RWPE2 (cell line): ENCODE measurements around the gene EDN2.

ENCODE experiments used
- ATAC-seq: fragments of 200-7000 bp; cut with Tn5 transposase; 3 replicates; pipeline ENCODE4 v1.9.1; 2021; ENCODE audit warnings: low read depth
- DNase-seq: peaks from one replicate; pipeline ENCODE4 v3.0.0-alpha.2; 2020; ENCODE audit warnings: low spot score
- H3K27ac ChIP-seq: fragments of 450-650 bp; 2 replicates; pipeline ENCODE4 v1.5.1; 2017; ENCODE audit warnings: mild to moderate bottlenecking; ENCODE audit not compliant: poor library complexity, severe bottlenecking
- H3K27me3 ChIP-seq: fragments of 250-450 bp; sonication (Bioruptor Pico); 2 replicates; pipeline ENCODE4 v1.5.1; 2021; ENCODE audit warnings: mild to moderate bottlenecking, moderate library complexity; ENCODE audit not compliant: insufficient read depth, poor library complexity, severe bottlenecking
- H3K36me3 ChIP-seq: fragments of 250-450 bp; sonication (Bioruptor Pico); 2 replicates; pipeline ENCODE4 v1.5.1; 2020; ENCODE audit warnings: low read depth, mild to moderate bottlenecking, moderate library complexity
- H3K4me1 ChIP-seq: fragments of 250-450 bp; sonication (Bioruptor Pico); 2 replicates; pipeline ENCODE4 v1.5.1; 2021; ENCODE audit warnings: mild to moderate bottlenecking, moderate library complexity; ENCODE audit not compliant: insufficient read depth, poor library complexity, severe bottlenecking
- H3K4me3 ChIP-seq: fragments of 250-450 bp; sonication (Bioruptor Pico); 2 replicates; pipeline ENCODE4 v1.5.1; 2021; ENCODE audit warnings: mild to moderate bottlenecking, moderate library complexity; ENCODE audit not compliant: severe bottlenecking
- H3K9me3 ChIP-seq: fragments of 250-450 bp; sonication (Bioruptor Pico); 2 replicates; pipeline ENCODE4 v1.5.1; 2021; ENCODE audit warnings: mild to moderate bottlenecking, moderate library complexity; ENCODE audit not compliant: severe bottlenecking
- TF ChIP-seq, protein P1 (sequence below): fragments of 450-650 bp; IDR thresholded peaks from one replicate; pipeline ENCODE4 v1.5.1; 2017; ENCODE audit warnings: mild to moderate bottlenecking, moderate library complexity; ENCODE audit not compliant: poor library complexity, severe bottlenecking

Gene EDN2

DNA sequence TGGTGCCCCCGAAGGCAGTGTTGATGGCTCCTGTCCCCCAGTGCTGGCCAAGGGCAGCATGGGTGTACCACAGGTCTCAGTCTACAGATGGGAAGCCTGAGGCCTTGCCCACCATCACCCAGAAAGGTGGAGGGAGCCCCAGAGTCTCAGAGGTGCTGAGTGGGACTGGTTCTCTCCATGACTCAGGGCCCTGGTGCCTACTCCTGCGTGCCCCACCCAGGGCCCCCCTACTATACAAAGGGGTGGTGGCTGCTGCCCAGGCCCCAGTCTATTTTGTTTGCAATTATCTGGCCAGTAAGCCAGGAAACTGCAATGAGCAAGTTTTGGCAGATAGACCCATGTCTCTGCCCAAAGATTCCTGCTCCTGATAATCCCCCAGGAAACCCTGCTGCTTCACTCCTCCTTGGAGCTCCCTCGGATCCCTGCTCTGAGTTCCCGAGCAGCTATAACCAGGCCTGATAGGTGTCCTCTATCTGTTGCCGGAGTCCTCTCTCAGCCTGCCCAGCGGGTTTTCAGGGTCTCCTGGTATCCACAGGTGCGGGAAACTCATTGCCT lies 41.7 kb downstream of the EDN2 start:
- Histone ChIP-seq H3K27ac (no peak overlapping the region), H3K4me1 (no peaks in the 10 kb centered on the region), H3K27me3 (no peaks in the 10 kb centered on the region), H3K36me3 (no peaks in the 10 kb centered on the region), H3K4me3 (no peak overlapping the region), H3K9me3 (no peaks in the 10 kb centered on the region)
- ATAC-seq (no peak), DNase-seq (no peak)
- TF ChIP-seq, protein P1, sequence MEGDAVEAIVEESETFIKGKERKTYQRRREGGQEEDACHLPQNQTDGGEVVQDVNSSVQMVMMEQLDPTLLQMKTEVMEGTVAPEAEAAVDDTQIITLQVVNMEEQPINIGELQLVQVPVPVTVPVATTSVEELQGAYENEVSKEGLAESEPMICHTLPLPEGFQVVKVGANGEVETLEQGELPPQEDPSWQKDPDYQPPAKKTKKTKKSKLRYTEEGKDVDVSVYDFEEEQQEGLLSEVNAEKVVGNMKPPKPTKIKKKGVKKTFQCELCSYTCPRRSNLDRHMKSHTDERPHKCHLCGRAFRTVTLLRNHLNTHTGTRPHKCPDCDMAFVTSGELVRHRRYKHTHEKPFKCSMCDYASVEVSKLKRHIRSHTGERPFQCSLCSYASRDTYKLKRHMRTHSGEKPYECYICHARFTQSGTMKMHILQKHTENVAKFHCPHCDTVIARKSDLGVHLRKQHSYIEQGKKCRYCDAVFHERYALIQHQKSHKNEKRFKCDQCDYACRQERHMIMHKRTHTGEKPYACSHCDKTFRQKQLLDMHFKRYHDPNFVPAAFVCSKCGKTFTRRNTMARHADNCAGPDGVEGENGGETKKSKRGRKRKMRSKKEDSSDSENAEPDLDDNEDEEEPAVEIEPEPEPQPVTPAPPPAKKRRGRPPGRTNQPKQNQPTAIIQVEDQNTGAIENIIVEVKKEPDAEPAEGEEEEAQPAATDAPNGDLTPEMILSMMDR = no peak

DNA sequence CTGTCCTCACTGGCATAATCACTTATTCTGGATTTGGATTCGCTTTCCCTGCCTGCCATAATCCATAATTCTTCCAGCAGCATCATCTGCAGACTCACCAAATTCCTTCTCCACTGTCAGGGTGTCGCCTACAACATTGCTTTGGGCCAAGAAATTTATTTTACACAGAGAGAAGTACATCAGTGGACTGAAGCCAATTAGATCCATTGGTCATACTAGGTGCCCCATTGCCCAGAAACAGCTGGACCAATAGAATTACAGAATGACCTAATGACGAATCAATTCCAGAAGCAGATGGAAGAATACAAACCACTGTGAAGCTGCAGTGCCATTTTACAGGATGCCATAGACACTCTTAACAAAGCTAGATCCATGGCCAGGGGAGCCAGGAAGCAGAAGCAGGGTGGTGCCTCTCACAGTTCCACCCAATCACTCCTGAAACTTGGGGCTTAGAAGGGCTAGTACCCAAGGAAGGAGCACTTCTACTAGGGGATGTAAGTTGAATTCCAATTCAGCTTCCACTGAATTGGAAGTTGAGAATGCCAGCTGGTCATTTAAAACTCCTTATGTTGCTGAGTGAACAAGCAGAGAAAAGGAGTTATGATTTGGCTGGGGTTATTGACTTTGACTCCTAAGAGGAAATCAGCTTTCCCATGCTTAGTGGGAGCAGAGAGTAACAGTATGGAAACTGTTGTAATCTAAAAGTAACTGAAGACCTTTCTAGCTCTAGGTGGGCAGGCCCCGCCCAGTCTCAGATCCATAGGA lies 44.0 kb downstream of the EDN2 start:
- TF ChIP-seq, protein P1 = no peak
- Histone ChIP-seq H3K27me3 (no peaks in the 10 kb centered on the region), H3K36me3 (no peaks in the 10 kb centered on the region), H3K27ac (no peak overlapping the region), H3K9me3 (no peaks in the 10 kb centered on the region), H3K4me1 (no peaks in the 10 kb centered on the region), H3K4me3 (no peak overlapping the region)
- no peak for ATAC-seq
- DNase-seq = no peak

DNA sequence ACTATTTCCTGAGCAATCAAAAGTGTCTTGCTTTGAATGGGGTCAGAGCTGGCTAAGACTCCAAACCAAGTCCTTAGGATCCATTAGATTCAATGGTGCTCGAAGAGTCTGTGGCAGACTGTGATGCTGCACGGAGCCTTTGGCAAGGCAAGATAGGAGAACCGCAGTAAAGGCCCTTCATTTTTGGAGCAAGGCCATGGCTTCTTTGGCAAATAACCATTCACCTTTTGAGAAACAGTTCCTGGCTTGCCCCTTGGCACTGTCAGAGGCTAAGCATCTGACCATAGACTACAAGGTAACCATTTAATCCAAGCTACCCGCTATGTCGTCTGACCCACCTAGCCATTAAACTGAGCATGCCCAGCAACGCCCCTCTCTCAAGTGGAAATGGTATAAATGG lies 45.2 kb downstream of the EDN2 start:
- DNase-seq = no peak
- TF ChIP-seq, protein P1 = no peak
- no peaks in the 10 kb centered on the region for H3K4me1 ChIP-seq

DNA sequence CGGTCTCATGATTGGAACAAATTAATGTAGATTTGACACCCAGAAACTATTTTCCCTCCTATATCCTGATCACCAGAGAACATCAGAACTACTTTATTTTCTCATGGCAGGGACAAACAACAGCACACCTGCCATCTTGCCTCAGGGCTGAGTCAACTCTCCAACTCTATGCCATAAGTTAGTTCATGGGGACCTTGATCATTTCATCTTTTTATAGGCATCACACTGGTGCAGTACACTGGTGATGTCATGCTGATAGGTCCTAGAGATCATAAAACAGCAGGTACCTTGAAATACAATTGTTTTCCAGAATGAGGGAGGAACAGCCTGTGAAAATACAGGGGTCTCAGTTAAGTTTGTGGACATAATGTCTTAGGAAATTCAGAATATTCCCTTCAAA lies 45.8 kb downstream of the EDN2 start:
- H3K27me3 ChIP-seq = no peaks in the 10 kb centered on the region
- H3K27ac ChIP-seq = no peak overlapping the region
- no peaks in the 10 kb centered on the region for H3K4me1 ChIP-seq
- no peak overlapping the region for H3K4me3 ChIP-seq
- TF ChIP-seq, protein P1 = no peak
- ATAC-seq (no peak), DNase-seq (no peak)
- no peaks in the 10 kb centered on the region for H3K36me3 ChIP-seq
- H3K9me3 ChIP-seq = no peaks in the 10 kb centered on the region

More for the DNA sequence above, 45.2 kb downstream of the EDN2 start:
- H3K27me3 ChIP-seq = no peaks in the 10 kb centered on the region
- no peaks in the 10 kb centered on the region for H3K9me3 ChIP-seq
- no peak overlapping the region for H3K27ac ChIP-seq
- no peak overlapping the region for H3K4me3 ChIP-seq
- H3K36me3 ChIP-seq = no peaks in the 10 kb centered on the region
- no peak for ATAC-seq

DNA sequence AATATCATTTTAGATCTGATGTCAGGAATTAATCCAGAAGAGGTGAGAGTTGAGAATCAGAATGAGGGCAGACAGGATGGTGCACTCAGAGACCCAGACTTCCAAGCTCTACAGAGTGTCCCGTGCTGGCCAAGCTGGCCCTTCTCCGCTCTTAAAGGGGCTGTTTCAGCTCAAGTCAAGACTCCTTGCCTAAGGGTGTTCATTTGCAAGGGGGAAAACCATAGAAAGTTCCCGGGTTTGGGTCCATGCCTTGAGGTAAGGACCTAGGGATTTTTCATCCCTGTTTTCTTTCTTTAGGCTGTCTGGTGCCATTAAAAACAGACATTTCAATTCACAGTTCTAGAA lies 47.5 kb downstream of the EDN2 start:
- Histone ChIP-seq H3K27me3 (no peaks in the 10 kb centered on the region), H3K4me1 (peaks cover 6% of the 10 kb centered on the region), H3K27ac (no peak overlapping the region), H3K9me3 (no peaks in the 10 kb centered on the region), H3K4me3 (no peak overlapping the region), H3K36me3 (no peaks in the 10 kb centered on the region)
- no peak for DNase-seq
- ATAC-seq = no peak
- TF ChIP-seq, protein P1 = no peak
